HG03159 (cell line): ENCODE data around the gene CYP2J2.
A peak's percentile ranks its signal among the peaks of the same experiment; 100 is the strongest.
"Not testable (repeated sequence)": the region's sequence is repeated elsewhere in the genome, so short reads cannot be mapped to it uniquely, and the experiment has no call there.

Experiments used
- ATAC-seq: cut with Tn5 transposase; IDR thresholded peaks from one replicate; pipeline ENCODE4 v1.9.1; 2021; ENCODE audit warnings: mild to moderate bottlenecking, moderate library complexity; ENCODE audit not compliant: unreplicated experiment

The CYP2J2 gene, protein sequence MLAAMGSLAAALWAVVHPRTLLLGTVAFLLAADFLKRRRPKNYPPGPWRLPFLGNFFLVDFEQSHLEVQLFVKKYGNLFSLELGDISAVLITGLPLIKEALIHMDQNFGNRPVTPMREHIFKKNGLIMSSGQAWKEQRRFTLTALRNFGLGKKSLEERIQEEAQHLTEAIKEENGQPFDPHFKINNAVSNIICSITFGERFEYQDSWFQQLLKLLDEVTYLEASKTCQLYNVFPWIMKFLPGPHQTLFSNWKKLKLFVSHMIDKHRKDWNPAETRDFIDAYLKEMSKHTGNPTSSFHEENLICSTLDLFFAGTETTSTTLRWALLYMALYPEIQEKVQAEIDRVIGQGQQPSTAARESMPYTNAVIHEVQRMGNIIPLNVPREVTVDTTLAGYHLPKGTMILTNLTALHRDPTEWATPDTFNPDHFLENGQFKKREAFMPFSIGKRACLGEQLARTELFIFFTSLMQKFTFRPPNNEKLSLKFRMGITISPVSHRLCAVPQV

DNA sequence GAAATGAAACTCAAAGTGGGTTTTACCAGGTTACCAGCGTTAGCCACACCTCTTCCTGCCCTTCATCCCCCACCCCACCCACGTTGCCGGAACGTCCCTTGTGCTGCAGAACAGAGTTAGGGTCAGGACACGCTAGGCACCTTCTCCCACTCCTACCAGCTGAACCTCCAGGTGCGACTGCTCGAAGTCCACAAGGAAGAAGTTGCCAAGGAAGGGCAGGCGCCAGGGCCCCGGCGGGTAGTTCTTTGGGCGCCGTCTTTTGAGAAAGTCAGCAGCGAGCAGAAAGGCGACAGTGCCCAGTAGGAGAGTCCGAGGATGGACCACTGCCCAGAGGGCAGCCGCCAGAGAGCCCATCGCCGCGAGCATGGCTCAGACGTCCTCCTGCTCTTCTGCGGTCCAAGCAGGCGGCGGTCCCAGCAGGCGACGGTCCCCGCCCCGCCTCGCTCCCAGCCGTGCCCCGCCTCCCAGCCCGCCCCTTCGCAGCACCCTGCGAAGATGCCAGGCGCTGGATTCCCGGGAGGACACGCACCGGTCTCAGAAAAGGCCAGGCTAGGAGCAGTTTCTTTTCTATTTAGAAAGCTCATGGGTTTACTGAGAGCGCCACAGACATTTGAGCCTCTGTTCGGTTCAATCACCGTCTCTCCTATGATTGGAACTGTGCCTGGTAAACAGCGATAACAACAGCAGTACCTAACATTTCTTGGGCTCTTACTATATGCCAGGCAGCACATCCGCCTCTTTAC is at the start of gene CYP2J2:
CYP2J2 (minus strand) TSS at position 393 of the 743 bp plus-strand sequence; CDS start at position 366, 27 bp downstream.
- peak; percentile 65 for ATAC-seq

DNA sequence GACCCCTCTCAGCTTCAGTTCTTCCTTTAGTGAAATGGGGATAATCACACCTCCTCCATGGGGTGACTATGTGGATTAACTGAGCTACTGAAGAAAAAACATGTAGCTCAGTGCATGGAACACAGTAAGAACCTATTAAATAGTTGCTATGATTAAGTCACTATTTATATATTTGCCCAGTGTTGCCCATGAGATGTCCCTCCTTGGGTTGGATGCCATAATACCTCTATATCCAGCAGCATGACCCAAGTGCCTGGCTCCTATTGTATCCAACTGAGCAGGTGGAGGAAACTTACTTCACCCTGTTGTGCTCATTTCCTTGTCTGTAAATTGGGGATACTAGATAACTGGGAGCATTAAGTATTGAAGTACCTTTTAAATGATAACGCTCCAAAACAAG is 47.1 kb upstream of the CYP2J2 start:
- ATAC-seq, result no peak

DNA sequence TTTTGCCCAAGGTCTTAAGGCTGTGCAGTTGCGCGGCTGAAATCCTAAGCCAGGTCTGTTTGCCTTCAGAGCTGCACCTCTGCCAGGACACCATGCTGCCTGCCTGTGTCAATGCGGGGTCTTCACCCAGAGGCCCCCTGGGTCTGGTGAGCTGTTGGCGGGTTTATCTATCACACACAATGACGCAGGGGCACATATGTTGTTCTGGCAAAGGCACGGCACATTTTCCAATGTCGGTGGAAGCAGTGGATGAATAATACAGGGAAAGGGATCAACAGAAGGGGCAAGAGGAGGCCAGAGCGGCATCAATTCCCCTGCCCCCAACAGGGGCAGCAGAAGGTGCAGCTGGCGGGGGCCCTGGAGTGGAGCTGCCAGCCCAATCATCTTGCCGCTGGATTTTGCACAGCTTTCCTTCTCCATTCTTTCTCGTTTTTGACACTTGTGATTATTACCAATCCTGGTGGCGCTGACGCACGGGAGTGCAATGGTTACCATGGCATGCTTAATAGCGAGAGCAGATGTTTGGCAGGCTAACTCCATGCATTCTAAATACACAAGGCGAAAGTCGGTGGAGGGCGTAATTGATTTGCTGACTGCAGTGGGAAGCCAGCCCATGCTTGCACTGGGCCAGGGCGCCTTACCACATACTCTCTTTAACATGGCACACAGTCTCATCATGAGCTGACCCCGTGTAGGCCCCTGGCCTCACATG is 45.8 kb upstream of the CYP2J2 start:
- ATAC-seq, result no peak

DNA sequence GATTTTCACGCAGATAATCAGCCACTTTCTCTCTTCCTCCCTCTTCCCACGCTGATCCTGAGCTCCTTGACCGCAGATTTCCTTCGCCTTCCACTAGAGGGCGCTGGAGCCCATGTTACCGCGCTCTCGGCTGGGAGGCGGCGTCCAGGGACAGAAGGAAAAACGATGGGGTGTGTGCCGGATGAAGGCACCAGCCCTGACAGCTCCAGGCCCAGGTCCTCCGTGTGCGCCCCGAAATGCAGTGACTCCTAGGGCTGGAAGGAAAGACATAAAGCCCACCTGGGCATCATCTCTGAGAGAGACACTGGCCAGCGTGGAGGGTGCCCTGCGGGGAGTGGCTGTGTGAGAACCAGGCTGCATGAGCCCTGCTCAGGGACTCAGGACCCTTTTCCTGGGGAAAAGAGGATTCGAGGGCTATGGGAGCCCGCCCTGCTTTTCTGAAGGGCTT is 44.9 kb upstream of the CYP2J2 start:
- ATAC-seq, result peak; percentile 71

DNA sequence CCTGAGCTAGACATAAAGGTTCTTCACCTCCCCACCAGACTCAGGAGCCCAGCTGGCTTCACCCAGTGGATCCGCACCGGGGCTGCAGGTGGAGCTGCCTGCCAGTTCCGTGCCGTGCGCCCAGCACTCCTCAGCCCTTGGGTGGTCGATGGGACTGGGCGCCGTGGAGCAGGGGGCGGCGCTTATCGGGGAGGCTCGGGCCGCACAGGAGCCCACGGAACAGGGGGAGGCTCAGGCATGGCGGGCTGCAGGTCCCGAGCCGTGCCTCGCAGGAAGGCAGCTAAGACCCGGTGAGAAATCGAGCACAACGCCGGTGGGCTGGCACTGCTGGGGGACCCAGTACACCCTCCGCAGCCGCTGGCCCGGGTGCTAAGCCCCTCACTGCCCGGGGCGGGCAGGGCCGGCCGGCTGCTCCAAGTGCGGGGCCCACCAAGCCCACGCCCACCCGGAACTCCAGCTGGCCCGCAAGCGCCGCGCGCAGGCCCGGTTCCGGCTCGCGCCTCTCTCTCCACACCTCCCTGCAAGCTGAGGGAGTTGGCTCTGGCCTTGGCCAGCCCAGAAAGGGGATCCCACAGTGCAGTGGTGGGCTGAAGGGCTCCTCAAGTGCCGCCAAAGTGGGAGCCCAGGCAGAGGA is 43.1 kb upstream of the CYP2J2 start:
- ATAC-seq, result not testable (repeated sequence)

DNA sequence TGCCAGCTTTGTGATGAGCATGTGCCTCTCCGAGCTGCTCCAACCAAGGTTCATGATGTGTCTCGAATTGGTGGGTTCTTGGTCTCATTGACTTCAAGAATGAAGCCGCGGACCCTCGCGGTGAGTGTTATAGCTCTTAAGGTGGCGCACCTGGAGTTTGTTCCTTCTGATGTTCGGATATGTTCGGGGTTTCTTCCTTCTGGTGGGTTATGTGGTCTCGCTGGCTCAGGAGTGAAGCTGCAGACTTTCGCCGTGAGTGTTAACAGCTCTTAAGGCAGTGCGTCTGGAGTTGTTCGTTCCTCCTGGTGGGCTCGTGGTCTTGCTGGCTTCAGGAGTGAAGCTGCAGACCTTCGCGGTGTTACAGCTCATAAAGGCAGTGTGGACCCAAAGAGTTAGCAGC is 42.2 kb upstream of the CYP2J2 start:
- not testable (repeated sequence) for ATAC-seq

DNA sequence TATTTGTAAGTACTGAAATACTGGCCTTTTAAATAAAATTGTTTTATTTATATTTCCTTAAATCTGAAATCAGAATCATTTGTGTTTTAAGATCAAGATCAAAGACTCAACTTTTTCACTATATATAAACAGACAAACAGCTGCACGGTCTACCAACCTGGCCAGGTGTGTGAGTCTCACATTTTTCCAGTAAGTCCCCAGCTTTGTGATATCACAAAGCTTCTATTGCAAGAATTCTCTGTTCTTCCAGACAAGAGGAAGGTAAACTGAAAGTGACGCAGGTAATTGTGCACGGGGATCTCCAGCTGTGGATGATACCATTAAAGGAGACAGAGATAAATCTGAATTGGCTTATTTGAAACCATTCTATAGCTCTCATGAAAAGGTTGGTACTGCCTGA is 41.2 kb upstream of the CYP2J2 start:
- no peak for ATAC-seq

DNA sequence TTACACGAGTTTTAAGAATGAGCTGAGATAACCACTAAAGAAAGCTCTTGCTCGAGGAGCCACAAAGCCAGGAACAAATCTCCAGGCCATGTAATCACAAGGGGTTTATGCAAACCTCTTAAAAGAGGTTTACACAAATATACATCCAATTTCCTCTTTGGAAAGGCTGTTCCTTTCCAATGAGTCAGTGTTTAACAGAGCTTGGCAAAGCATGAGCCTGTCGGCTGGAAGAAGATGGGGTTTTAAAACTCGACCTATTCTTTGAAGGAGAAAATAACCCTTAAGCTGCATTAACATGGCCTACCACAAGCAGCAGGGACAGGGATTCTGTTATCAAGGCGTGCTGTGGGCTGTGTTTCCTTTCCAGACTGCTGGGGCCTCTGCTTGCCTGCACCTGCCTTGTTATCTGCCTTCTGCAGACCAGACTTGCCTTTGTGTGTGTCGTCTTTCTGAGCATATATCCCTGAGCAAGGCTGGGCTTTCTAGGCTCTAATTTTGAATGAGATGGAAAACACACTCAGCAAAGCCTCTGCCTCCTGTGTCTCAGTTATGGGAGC is 40.6 kb upstream of the CYP2J2 start:
- ATAC-seq, result no peak

DNA sequence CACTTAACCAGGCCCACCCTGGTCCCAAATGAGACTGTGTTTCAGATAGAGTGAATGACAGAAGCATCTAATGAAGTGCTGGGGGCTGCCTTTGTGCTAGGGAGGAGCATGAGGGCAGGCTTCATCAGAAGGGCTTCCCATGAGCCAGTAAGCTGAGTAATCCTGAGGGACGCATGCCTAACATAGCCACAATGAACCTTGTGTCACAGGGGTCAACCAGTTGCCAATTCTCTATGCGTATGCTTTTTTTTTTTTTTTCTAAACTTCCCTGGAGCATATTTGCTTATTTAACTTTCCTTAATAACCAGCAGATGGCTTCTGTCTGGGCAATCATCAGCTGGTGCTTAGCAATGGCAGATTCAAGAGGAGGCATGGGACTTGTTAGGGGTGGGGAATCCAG is 25.5 kb upstream of the CYP2J2 start:
- ATAC-seq, result no peak

DNA sequence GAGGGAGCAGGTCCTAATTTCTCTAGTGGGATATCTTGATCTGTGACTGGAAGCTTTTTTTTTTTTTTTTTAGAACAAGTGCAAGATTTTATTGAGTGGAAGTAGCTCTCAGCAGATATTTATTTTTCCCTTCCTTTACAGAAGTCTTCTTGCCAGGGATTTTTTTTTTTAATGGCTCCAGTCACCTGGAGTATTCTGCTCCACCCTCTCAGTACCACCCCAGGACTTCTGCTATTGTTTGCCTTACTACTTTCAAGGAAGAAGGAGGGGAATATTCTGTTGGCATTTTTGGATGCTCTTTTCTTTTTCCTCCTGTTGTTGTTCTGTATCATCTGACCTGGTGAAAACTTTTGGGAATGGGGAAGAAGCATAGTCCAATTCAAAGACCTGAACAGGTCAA is 23.1 kb upstream of the CYP2J2 start:
- ATAC-seq, result no peak

DNA sequence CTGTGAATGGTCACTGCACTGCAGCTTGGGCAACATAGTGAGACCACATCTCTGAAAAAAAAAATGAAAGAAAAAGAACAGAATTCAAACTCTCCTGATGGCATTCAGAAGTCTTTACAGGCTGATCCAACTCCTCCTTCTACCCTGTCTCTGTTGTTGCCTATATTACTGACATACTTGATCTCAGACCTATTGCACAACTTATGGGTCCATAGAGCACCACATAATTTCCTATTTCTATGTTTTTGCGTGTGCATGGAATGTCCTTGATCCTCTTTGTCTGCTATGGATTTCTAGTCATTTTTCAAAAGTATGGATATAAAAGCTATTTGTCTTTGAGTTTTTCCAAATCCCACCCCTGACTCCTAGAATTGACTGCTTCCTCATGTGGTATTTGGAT is 22.4 kb upstream of the CYP2J2 start:
- no peak for ATAC-seq

DNA sequence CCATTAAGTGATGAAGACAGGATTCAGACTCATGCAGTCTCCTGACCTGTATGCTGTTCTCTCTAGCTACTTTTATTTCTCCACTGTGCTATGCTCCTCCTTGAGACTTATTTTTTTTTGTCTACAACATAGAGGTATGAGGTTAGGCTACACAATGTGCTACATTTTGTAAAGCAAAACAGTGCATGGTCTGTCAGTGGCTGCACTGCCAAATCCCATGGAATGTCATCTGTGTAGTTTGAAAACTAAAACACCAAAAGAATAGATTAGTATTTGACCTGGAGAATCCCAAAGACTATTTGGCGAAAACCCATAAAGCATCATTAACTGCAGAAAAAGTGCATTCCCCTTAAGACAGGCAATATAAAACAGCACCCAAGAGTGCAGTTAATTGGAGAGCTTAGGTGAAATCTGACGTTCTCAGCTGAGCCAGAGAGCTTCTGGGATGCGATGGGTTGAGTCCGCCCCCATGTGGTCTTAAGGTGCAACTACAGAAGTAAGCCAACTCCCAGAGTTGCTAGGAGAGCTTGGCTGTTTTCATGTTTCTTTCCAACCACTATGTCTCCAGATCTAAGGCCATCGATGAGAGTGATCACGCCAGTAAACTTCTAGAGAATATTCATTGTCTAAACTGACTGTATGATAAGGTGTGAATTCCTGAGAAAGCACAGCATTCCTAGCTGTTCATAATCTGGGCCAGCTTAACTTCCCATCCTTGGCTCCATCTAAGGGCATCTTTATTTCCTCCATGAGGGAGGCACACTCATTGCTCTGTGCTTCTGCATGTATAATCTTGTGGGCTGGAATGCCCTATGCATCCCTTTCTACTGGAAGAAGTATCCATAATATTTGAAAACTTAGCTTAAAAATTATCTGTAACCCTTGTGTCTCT is 20.7 kb upstream of the CYP2J2 start:
- peak; percentile 94 for ATAC-seq

DNA sequence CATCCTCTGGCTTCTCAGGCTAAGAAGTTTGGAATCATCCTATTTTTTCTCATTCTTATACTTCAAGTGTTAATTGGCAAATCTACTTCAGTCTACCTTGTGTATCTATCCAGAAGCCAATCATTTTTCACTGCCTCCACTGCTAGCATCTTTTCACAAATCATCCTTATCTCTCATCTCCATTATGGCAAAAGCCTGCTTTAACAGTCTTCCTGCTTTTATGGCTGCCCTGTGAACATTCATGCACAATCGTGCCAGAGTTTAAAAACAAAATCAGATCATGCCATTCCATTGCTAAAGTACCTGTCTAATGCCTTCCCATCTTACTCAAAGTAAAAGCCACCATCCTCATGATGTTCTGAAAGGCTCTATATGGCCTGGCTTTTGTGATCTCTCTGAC is 19.2 kb upstream of the CYP2J2 start:
- no peak for ATAC-seq

DNA sequence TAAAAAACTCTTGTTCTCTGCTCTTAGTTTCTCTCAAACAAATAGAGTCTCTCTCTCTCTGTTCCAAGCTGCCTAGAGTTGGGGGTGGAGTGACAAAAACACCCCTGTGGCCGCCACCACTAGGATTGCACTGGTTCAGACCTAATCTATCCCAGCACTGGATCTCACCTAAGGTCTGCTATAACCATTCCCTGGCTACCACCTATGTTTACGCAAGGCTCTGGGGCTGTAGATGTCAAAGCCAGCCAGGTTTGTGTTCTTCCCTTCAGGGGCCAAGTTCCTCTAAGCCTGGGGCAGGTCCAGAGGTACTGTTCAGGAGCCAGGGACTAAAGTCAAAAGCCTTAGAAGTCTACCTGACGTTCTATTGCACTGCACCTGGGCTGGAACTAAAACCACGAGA is 12.8 kb upstream of the CYP2J2 start:
- ATAC-seq, result no peak

DNA sequence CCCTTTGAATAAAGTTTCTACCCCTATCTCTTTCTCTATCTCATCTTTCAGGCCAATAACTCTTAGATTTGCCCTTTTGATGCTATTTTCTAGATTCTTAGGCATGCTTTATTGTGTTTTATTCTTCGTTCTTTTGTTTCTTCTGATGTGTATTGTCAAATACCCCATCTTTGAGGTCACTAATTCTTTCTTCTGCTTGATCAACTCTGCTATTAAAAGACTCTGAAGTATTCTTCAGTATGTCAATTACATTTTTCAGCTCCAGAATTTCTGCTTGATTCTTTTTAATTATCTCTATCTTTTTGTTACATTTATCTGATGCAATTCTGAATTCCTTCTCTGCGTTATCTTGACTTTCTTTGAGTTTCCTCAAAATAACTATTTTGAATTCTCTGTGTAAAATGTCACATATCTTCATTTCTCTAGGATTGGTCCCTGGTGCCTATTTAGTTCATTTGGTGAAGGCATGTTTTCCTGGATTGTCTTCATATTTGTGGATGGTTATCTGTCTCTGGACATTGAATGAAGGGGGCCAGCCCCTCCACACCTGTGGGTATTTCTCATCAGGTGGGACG is 11.2 kb upstream of the CYP2J2 start:
- no peak for ATAC-seq

DNA sequence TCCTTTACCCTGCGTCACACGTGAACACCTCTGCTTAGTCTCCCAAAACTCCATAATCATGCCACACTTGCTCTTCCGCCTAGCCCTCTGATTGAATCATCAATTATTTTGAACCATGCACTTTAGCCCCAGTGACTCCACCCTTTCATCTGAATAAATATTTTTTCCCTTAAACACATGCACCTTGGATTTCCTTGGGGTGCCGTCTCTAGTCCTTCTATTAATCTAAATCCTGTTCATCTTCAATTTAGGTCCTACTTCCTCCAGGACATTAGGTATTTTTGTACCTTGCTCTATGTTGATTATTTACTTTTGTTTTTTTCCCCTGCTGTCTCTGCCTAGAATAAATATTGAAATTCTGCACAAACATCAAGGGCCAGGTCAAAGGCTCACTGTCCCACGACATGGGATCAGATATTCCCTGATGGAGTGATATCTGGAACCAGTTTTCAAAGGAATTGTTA is 9.8 kb upstream of the CYP2J2 start:
- no peak for ATAC-seq

DNA sequence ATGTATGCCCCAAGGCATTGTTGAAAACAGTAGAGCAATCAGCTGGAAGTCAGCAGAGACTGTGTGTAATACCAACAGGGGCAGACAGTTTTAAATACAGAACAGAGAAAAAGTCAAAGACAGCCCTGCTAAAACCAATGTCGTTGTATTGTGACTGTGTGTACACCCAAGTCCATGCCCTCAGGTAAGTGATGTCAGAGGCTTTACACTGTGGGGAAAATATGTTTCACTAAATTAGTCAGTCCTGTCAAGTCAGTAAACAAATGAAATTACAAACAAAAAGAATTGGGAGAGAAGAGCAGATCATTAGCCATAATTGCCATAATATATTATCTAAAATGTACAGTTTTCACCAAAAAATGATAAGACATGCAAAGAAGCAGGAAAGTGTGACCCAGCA is 2.4 kb upstream of the CYP2J2 start:
- ATAC-seq, result no peak

DNA sequence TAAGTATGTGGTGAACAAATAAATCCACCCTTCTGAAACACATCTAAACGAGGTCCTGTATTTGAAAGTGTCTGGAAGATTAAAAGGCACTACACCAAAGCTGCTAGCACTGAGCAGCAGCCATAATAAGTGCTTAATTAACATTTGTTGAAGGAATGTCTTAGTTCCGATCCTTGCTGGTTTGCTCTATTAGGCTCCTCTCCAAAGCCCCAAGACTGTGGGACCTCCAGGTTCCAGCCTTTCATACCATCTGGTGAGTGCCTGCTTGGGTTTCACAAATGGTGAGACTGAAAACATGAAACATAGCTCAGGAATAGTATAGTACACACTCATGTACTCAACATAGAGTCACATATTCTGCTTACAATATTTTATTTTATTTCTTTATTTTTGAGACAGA is 640 bp upstream of the CYP2J2 start:
- no peak for ATAC-seq

DNA sequence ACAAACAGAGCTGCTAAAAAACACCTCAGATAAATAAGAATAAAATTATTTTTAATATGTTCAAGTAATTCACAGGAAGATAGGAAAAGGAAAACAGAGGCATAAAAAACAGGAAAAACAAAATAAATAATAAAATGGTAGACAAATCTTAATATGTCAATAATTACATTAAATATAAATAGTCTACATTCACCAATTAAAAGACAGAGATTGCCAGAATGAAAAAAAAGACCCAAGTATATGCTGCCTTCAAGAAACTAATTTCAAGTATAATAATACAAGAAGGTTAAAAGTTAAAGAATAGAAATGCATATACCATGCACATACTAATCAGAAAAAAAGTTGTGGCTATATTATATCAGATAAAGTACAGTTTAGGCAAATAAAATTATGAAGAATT is 1.9 kb downstream of the CYP2J2 start:
- no peak for ATAC-seq
